Measurements from ENCODE around the gene GNPTG.

- TF ChIP-seq, protein P1, sequence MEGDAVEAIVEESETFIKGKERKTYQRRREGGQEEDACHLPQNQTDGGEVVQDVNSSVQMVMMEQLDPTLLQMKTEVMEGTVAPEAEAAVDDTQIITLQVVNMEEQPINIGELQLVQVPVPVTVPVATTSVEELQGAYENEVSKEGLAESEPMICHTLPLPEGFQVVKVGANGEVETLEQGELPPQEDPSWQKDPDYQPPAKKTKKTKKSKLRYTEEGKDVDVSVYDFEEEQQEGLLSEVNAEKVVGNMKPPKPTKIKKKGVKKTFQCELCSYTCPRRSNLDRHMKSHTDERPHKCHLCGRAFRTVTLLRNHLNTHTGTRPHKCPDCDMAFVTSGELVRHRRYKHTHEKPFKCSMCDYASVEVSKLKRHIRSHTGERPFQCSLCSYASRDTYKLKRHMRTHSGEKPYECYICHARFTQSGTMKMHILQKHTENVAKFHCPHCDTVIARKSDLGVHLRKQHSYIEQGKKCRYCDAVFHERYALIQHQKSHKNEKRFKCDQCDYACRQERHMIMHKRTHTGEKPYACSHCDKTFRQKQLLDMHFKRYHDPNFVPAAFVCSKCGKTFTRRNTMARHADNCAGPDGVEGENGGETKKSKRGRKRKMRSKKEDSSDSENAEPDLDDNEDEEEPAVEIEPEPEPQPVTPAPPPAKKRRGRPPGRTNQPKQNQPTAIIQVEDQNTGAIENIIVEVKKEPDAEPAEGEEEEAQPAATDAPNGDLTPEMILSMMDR (IDR thresholded peaks at IDR 0.05; ENCODE audit: control extremely low read depth in 1 of 3, insufficient read depth in 1 of 3, low read depth in 1 of 3, low read length in 3 of 3), result no peak
- no peak for TF ChIP-seq SP2 (IDR thresholded peaks at IDR 0.05; ENCODE audit: low read length)
- no peak for TF ChIP-seq RAD21 (IDR thresholded peaks at IDR 0.05 in 1 of 2, conservative IDR thresholded peaks at IDR 0.05 in 1 of 2; ENCODE audit: low read depth in 2 of 2, low read length in 2 of 2)
- TF ChIP-seq CEBPB (IDR thresholded peaks at IDR 0.05; ENCODE audit: low read depth, low read length), result no peak
- TF ChIP-seq RFX5 (IDR thresholded peaks at IDR 0.05; ENCODE audit: borderline replicate concordance, low read depth, low read length), result no peak
These were observed 56.0 kb downstream of the GNPTG start for GRCh38 chr16:1407753-1408152.
